NCI-H2081 (cell line): Measurements from ENCODE around the gene IL26.

Experiments
- DNase-seq, 2 experiments: peaks; one replicate each; lab custom pipeline; 2025; lab: John Stamatoyannopoulos, UW

The IL26 gene

DNA sequence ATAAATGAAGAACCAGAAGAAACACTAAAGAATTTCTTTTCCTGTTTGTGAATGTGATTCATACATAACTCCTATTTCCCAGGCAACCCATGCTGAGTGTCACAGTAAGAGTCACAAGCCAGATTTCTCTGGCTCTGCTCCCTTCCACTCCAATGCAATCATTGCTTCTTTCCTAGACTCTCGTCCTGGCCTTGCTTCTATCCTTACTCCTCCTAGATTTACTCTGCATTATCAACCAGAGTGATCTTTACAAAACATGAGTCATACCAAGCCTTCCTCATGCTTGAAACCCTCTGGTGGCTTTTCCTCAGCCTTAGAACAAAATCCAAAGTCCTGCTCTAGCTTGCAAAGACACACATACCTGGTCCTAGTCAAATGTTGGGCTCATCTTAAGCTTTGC is 14.5 kb upstream of the IL26 start:
- DNase-seq, result no peak

DNA sequence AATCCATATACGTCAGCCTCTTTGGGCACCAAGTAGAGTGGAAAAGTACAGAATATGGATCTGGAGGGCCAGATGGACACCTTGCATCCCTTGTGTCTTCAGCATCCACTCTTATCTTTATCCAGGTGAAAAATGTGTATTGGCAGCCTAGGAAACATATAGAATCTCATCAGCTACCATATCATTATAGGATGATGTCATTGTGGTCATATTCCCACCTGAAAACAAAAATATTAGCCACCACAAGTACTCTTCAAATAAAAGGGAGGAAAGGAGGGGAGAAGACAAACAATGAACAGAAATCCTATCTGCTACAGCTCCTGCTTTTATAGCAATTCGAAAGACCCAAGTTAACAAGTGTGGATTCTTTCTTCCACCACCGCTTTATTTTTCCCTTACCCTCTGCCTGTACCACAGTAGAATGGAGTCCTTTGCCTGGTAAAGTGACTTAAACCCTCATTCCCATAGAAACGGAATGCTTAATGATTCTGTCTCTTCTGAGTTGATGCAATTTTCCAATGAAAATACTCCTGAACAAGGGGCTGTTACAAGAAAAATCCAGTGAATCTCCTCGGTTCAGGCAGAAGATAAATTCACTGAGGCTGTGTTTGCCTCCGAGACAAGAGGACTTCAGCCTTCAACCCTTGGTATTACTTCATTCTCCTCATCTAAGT is 13.8 kb upstream of the IL26 start:
- DNase-seq, result no peak

DNA sequence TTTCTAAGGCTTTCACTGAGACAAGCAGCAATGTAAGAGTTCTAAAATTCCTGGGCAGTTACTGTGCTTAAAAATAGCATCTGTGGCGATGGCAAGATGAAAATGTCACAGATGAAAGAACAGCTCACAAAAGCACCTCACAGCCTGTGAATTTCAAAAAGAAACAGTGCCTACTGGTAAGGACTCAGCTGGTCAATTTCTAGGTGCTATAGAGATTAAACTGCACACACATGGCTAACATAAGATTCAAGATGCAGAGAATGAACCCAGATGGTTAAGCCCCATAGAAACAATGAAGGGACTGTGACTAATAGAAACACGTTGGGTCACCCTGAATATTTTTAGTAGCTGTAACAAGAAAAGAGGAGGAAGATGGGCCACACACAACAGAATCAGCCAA is 12.0 kb upstream of the IL26 start:
- no peak for DNase-seq

DNA sequence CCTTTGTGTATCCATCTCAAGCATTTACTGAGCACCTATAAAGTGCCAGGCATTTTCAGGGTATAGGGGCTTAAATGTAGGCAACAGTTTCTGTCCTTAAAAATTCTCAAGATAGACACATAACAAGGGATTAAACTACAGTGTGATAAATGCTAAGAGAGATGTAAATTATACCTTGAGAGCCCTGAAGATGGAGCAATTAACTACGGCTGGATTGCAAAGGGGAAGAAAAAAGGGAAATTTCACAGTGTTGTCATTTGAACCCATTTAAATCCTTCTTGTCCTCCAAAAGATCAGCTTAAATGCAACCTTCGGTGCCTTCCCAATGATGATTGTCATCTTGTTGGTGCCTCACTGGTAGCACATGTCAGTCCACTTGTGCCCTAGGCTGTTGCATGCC is 11.5 kb upstream of the IL26 start:
- DNase-seq, result no peak

DNA sequence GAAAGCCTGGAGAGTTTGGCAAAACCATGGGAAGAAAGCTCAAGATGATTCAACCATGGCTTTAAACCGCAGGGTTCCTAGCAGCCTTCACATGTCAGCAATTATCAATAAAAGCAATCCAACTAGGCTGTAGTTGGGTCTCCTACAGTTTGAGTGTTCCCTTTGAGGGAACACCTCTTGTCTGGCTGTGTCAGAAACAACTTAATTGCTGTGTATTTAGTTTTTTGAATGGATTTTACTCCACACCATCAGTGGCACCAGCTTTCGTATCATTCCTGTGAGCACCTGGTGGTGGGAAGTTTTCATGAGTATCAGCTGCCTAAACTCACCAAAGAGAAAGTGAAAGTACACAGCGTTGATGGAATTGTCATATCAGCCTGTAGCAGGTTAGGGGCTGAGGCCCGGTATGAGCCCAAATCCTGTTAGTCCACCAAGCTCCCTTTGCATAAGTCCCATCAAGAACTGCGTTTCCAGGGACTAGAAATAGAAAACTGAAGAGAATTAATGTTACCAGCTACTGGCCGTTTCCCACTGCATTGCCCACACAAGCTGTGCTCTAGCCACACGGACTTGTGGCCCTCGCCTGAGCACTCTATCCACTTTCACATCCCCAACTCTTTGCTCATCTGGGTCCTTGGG is 10.9 kb upstream of the IL26 start:
- peak in 1 of 2 experiments; percentile 29 for DNase-seq

DNA sequence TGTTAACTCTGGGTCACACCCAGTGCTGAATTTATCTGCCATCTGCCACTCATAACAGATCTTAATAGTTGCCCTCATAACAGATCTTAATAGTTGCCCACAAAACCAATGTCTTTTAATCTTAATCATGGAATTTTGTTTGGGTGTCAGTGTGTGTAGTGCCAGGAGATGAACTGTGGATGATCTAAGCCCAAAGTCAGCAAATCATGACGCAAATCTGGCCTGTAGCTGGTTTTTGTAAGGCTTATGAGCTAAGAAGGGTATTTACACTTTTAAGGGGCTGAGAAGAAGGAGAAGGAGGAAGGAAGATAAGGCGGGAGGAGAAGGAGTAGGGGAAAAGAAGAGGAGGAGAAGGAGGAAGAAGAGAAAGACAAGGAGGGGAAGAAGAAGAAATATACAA is 10.0 kb upstream of the IL26 start:
- DNase-seq, result no peak

DNA sequence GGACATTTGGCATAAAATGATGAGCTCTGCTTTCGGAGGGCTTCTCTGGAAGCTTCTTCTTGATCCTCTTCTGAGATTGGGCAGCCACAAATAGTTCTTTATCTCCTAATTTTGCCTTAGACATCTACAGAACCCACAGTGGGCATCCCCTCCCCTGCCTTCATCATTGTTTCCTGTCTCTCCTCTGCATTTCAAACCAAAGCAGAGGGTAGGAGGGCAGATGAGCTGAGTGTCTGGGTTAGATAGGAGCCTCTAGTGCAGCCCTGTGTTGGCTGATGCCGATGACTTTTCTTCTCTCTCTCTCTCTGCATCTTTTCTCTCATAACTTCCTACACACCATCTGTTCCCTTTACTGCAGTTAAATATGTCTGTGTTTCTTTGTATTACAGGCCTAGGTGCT is 8.5 kb upstream of the IL26 start:
- no peak for DNase-seq

DNA sequence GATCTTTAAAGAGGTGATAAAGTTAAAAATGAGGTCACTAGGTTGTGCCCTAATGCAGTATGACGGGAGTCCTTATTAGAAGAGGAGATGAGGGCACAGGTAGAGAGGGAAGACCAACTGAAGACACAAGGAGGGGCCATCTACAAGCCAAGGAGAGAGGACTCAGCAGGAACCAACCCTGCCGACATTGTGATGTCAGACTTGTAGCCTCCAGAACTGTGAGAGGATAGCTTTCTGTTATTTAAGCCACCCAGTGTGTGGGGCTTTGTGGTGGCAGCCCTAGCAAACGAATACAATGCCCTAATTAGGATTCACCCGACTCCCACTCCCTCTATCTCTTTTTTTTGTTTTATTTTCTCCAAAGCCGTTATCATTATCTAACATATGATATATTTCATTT is 7.9 kb upstream of the IL26 start:
- no peak for DNase-seq

DNA sequence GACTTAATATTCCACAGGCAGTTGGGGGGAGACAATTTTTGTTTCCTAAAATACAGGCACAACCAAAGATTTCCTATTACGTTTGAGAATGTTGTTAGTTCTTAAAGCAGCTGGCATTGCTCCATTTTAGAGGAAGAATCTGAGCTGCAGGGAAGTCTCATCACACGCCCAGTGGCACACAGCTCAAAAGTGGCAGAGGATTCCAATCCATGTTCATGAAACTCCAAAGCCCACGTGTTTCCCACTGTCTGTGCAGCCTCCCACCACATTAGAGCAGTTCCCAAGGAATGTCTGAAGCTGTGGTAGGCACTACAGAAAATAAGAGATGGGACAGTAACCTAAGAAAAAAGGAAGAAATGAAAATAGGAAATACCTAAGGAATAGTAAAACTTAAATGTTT is 6.1 kb upstream of the IL26 start:
- no peak for DNase-seq

DNA sequence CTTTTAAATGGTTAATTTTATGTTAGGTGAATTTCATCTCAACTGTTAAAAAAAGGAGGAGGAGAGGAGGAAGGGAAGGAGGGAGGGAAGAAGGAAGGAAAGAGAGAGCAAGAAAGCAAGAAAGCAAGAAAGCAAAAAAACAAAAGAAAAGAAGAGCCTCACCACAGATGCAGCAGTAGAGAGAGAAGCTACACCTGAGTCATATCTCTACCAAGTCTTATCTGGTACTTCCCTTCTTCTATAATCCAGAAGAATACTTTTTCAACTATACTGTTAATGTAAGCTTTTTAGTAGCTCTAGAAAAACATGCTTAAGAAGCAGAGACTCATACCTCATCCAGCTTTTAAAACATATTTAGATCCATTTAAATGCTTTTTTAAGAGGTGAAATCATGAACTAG is 5.6 kb upstream of the IL26 start:
- DNase-seq, result no peak

DNA sequence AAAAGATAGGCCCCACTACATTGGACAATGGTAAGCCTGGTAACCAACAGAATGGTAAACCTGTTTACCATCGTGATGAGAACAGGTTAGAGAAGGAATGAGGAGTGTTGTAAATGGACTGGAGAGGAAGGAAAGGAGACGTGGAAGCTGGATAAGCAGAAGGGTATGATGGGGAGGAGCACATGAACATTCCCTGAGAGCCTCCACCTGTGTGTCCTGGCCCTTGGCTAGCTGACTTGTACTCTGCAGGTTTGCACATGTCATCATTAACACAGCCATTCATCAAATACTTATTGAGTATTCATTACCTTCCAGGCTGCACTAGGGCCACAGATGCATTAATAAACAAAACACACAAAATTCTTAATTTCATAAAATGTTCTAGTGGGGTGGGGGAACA is 4.3 kb upstream of the IL26 start:
- no peak for DNase-seq

DNA sequence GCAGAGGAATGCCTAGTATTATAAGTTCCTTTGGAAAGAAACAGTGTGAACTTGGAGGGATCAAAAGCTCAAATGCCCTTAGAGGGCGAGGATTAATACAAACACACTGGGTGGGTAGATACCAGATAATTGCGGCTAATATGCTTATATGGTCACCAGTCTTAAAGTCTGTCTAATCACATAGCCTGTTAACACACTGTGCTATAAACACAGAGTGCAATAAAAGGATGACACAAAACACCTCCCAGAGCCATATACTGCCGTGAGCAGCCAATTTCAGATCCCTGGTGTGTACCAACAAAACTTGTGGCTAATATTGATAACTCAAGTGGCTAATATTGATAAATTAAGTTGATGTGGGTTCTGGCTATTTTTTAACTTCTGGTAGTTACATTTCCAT is 1.7 kb upstream of the IL26 start:
- DNase-seq, result no peak

DNA sequence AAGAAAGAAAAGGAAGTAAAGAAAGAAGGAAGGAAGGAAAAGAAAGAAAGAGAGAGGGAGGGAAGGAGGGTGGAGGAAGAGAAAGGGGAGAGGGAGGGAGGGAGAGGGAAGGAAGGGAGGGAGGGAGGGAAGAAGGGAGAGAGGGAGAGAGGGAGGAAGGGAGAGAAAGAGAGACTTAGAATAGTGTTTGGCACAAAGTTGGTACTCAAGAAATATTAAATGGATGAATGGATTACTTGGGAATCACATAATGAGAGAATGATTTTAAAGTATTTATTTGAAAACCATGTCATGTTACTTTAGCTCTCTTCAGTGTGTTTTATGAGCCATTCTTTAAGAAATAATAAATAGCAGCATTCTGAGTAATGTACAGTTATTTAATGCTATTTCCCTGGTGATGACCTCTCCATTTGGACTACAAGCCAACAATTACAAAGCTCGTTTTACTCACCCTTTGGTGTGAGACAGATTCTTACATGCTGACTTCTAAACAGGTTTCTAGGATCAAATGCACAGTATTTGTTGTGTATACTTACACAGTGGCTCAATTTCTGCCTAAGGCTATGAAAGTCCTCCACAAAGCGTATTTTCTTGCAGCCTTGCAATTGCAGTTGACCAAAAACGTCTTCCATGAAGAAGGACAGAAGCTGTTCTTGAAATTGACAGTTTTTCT is 861 bp downstream of the IL26 start:
- no peak for DNase-seq

DNA sequence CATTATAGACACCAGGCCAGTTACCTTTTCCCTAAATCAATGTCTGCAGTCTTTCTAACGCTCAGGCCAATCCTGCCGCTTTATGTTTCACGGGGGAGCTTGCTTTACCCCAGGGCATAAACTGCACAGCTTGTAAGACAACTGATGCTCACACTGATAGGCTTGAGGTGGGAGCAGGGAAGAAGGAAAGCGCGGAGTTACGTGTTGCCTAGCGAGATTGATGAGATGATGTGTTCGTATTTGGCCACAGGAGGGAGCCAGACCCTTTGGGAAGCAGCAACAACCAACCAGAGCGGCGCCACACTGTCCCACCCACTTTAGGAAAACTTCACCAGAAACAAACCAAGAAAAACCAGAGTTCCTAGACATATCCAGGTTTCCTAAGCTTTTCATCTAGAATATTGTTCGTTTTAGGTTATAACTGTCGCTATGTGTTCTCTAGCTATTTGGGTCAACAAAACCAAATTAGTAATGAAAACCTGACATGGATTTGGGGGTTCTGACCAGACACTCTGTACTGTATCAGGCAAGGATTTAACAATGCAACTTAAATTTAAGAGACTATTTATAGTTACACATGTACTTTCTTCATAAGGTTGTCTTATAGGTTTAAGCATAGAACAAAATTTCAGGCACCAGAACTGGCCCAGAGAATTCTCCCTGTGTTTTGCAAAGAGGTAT is 2.4 kb downstream of the IL26 start:
- DNase-seq, result peak; percentile 82 to 87

DNA sequence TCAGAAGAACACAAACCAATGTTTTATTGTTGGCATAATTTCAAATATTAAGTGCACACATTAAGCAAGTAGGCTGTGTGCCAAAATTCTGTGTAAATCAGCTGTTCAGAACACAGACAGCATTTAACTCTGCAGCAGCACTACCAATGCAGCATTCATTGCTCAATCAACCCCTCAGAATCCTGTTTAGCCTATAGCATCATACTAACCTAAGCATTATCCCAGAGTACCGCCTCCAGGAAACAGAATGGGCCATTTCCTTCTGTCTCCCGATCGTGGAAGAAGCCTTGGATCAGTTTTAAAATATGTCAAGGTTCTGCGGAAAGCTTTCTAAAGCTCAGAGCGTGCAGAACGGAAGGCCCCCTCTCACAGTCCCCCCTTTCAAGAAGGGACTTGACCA is 3.3 kb downstream of the IL26 start:
- peak; percentile 25 to 64 for DNase-seq

DNA sequence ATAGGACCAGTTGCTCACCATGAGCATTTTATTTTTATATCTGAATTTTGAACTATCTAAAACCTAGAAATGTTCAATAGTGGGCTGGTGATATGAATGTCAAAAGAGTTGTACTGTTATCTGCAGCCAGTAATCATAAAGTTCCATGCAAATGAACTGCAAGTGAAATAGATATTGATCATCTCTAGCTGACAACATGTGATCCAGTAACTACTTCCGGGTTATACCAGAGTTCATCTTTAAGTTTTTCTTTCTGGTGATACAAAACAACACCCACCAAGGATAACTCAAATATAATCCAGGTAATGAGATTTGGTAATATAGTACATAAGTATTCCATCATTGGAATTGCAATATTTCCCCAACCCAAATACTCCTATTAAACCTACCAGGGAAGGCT is 4.1 kb downstream of the IL26 start:
- no peak for DNase-seq

DNA sequence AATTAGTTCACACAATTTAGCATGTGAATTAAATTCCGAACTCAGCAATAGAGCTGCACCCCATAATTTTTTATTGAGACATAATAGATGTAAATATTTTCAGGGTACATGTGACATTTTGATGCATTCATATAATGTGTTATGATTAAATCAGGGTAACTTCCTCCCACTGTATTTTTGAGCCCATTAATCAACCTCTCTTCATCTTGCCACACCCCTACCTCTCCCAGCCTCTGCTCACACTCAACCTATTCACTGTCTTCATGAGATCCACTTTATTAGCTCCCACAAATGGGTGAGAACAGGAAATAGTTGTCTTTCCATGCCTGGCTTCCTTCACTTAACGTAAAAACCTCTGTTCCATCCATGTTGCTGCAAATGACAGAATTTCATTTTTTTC is 14.7 kb downstream of the IL26 start:
- no peak for DNase-seq

DNA sequence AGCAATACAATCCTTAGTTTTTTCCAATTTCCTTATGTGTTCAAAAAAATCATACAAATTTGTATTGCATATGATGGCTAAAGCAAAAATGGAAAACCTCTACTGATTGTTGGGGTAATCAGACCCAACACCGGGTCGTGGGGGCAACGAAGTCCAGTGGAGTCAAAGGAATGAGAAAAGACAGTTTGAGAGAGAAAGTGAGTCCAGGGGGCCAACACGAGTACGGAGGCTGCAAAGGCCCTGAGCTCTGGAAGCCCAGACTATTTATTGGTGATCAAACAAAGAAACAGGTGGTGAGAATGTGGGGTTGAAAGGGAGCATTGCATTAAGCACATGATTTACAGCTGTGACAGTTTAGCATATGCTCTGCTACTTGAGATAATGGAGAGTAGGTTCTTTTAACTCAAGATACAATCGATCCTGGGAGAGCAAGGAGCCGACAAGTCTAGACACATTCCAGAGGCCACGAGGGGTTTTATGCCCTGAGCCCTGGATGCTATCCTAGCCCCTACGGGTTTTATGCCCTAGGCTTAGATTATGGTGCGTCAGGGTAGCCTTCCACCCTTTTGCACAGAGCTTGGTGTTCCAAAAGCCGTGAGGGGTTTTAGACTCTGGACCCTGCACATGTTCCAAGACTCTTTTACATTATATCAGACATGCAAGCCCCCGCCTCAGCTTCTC is 16.4 kb downstream of the IL26 start:
- peak in 1 of 2 experiments; percentile 44 for DNase-seq

DNA sequence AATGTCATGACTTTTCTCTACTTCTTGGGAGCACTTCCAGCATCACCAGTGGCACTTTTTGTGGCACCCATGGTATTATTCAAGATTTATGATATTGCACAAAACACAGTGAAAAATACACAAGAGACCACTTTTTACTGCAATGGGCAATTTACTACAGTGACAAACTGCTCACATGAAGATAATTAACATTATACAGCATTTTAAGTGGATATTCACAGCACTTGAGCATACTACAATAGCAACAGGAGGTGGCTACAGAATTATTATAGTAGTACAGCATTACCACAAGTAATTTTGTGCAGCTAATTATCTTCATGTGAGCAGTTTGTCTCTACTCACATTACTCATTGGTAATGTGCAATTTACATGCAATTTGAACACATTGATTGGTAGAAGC is 18.3 kb downstream of the IL26 start:
- DNase-seq, result peak; percentile 80 to 96

DNA sequence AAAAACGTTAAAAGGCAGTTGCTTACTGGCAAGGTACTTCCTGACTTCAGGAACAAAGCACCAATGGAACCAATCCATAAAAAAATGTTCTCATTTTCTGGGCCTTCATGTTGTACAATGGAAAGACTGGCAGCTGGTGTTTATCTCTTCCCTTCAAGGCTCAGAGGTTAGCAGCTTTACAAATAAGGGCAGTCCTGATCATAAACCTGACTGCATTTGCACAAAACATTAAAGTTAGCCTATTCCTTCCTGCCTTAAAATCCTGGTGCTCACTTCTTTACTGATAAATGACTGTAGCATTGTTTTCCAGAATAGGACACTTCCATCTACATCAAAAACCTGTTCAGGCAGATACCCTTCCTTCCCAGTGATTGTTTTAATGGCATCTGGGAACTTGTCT is 19.2 kb downstream of the IL26 start:
- peak; percentile 8 to 73 for DNase-seq

DNA sequence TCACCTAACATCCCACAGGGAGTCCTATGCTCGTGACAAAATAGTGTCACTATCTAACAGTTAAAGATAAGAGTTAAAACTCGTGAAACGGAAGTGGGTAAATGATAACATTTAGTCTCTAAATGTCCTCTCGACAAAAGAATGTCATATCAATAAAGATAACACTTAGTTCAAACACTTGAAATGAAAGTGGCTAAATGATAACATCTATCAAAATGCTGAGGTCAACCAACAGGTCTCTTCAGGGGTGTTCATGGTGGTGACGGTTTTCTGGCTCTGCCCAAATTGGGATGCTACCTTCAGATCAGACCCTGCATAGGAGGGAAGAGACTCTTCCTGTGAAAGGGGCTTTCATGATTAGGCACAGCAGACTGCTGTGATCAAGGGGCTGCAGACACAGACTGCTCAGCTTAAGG is 22.1 kb downstream of the IL26 start:
- DNase-seq, result no peak

DNA sequence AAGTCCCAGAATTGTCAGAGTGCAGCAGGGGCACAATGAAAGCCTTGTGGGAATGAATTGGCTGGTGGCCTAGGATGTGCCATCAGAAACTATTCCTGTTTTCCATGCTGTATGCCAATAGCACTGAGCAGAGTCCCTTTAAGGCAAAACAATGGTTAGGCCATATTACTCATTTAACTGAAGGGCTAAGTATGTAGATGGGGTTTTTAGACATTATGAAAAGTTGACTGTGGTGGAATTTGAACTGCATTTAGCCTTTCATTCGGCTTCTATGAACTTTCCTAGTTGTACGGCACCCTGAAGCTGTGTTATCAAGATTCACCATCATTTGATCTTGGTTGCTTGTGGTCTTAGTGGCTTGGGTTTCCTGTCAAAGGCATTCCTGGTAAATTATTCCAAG is 24.8 kb downstream of the IL26 start:
- DNase-seq, result no peak
